Measurements from ENCODE around the gene SH3BGR. TPM values are rescaled to one million over a fixed set of nuclear protein-coding genes. Genes with fewer than 3 reads are reported as not detected.

SH3BGR gene
- total and polyA plus RNA-seq, 10 of the 15 experiments (the other 5 are each of a cell fraction or from before 2014, with no cell fraction given) = 0.45 to 3.5 (median 1.7) TPM

GRCh38 chr21:39445321-39446269 is 6.2 kb upstream of the SH3BGR start, which contains the start of gene LCA5L (continued):
- TF ChIP-seq KAT2A (conservative IDR thresholded peaks at IDR 0.05; ENCODE audit: control insufficient read depth, low read depth, low read length) = no peak
- TF ChIP-seq SP1 (IDR thresholded peaks at IDR 0.05; ENCODE audit: low read depth, low read length) = no peak
- no peak for TF ChIP-seq YY1 (IDR thresholded peaks at IDR 0.05; ENCODE audit: low read depth, low read length)
- no peak for TF ChIP-seq BRCA1 (IDR thresholded peaks at IDR 0.05; ENCODE audit: low read depth, low read length)
- no peak for TF ChIP-seq TBL1XR1 (IDR thresholded peaks at IDR 0.05; ENCODE audit: low read depth, low read length)
- TF ChIP-seq CREB1 (IDR thresholded peaks at IDR 0.05; ENCODE audit: low read depth) = no peak
- TF ChIP-seq SIX5 (IDR thresholded peaks at IDR 0.05; ENCODE audit: low read depth, low read length, severe bottlenecking) = no peak
- TF ChIP-seq ZZZ3 (IDR thresholded peaks at IDR 0.05; ENCODE audit: control insufficient read depth, insufficient read length, low read depth) = no peak
- TF ChIP-seq KDM1A (IDR thresholded peaks at IDR 0.05; ENCODE audit: borderline replicate concordance) = no peak
- no peak for TF ChIP-seq CEBPZ (IDR thresholded peaks at IDR 0.05; ENCODE audit: low read depth, low read length)
- no peak for TF ChIP-seq ZNF274 (IDR thresholded peaks at IDR 0.05; ENCODE audit: insufficient read depth, insufficient read length)
- TF ChIP-seq ATF2 (IDR thresholded peaks at IDR 0.05; ENCODE audit: low read length) = no peak
- TF ChIP-seq BCL3 (IDR thresholded peaks at IDR 0.05; ENCODE audit: borderline replicate concordance, insufficient read depth, low read depth, low read length, poor library complexity, severe bottlenecking) = no peak
- 0 out of 2 replicates have a peak, but pooled peaks have one; percentile 60 for TF ChIP-seq STAT1 (conservative IDR thresholded peaks at IDR 0.05)
- TF ChIP-seq DPF2 (IDR thresholded peaks at IDR 0.05) = peak; percentile 70
- TF ChIP-seq HDGF (IDR thresholded peaks at IDR 0.05) = no peak
- TF ChIP-seq RELA (IDR thresholded peaks at IDR 0.05; ENCODE audit: borderline replicate concordance, partially characterized antibody) = peak; percentile 76
- no peak for TF ChIP-seq CEBPB (IDR thresholded peaks at IDR 0.05; ENCODE audit: borderline replicate concordance in 1 of 2, low read depth in 2 of 2, low read length in 2 of 2)
- no peak for TF ChIP-seq USF2 (IDR thresholded peaks at IDR 0.05; ENCODE audit: borderline replicate concordance, low read depth, low read length)
- TF ChIP-seq SRF (IDR thresholded peaks at IDR 0.05; ENCODE audit: low read depth in 2 of 2, low read length in 2 of 2) = no peak
- TF ChIP-seq ZNF24 (IDR thresholded peaks at IDR 0.05) = no peak
- TF ChIP-seq CREM (IDR thresholded peaks at IDR 0.05; ENCODE audit: low read depth) = 0 out of 2 replicates have a peak, but pooled peaks have one; percentile 3
